Measurements from ENCODE around the gene PRKAG2. TPM values are rescaled to one million over a fixed set of nuclear protein-coding genes. Genes with fewer than 3 reads are reported as not detected.
A peak's percentile ranks its signal among the peaks of the same experiment; 100 is the strongest.

PRKAG2 gene
- total and polyA plus RNA-seq, 8 donors = 7.4 to 16.7 (median 9.2) TPM

GRCh38 chr7:151885202-151885580 lies 8.3 kb upstream of the PRKAG2 start:
- no peak overlapping the region for H3K4me3 ChIP-seq
- 91 to 93% methylated on average over 7 of the region's 7 CpGs for WGBS, 2 donors
- intact Hi-C loops (cut with DNase I) = no loop called here
- no peaks in the 10 kb centered on the region for H3K36me3 ChIP-seq
- DNase-seq = no peak
- H3K27ac ChIP-seq = no peak overlapping the region
- no peak for TF ChIP-seq CTCF (IDR thresholded peaks at IDR 0.05)
- H3K4me1 ChIP-seq = no peaks in the 10 kb centered on the region
- ATAC-seq = no peak
- no peaks in the 10 kb centered on the region for H3K9me3 ChIP-seq
- H3K27me3 ChIP-seq = no peaks in the 10 kb centered on the region
- no peak for FAIRE-seq

- no peaks in the 10 kb centered on the region for H3K27me3 ChIP-seq
- WGBS, 2 donors = 92 to 97% methylated on average over 15 of the region's 15 CpGs
- intact Hi-C loops (cut with DNase I) = no loop called here
- ATAC-seq (no peak), FAIRE-seq (no peak), DNase-seq (no peak)
- no peaks in the 10 kb centered on the region for H3K9me3 ChIP-seq
- no peaks in the 10 kb centered on the region for H3K36me3 ChIP-seq
- TF ChIP-seq CTCF (IDR thresholded peaks at IDR 0.05) = no peak
- H3K27ac ChIP-seq = no peak overlapping the region
- no peaks in the 10 kb centered on the region for H3K4me1 ChIP-seq
- no peak overlapping the region for H3K4me3 ChIP-seq
These were observed 7.6 kb upstream of the PRKAG2 start for GRCh38 chr7:151884312-151885201.

GRCh38 chr7:151883857-151884256 lies 6.9 kb upstream of the PRKAG2 start:
- peak in 1 of 4 donors; percentile 43 for ATAC-seq
- 57 to 64% methylated on average over 3 of the region's 3 CpGs for WGBS, 2 donors
- Histone ChIP-seq H3K9me3 (no peaks in the 10 kb centered on the region), H3K4me3 (no peak overlapping the region), H3K27me3 (no peaks in the 10 kb centered on the region), H3K4me1 (no peaks in the 10 kb centered on the region), H3K36me3 (no peaks in the 10 kb centered on the region), H3K27ac (no peak overlapping the region)
- intact Hi-C loops (cut with DNase I) = no loop called here
- TF ChIP-seq CTCF (IDR thresholded peaks at IDR 0.05) = no peak
- no peak for FAIRE-seq
- DNase-seq = no peak

- ATAC-seq = no peak
- no peaks in the 10 kb centered on the region for H3K36me3 ChIP-seq
- H3K4me1 ChIP-seq = no peaks in the 10 kb centered on the region
- intact Hi-C loops (cut with DNase I) = no loop called here
- no peak for FAIRE-seq
- no peaks in the 10 kb centered on the region for H3K27me3 ChIP-seq
- no peak overlapping the region for H3K27ac ChIP-seq
- peak in 1 of 6 donors; percentile 19 for DNase-seq
- no peak for TF ChIP-seq CTCF (IDR thresholded peaks at IDR 0.05)
- no peaks in the 10 kb centered on the region for H3K9me3 ChIP-seq
- H3K4me3 ChIP-seq = no peak overlapping the region
- WGBS, 2 donors = 91 to 93% methylated on average over 2 of the region's 2 CpGs
These were observed 5.8 kb upstream of the PRKAG2 start for GRCh38 chr7:151882734-151883133.

- Histone ChIP-seq H3K36me3 (no peaks in the 10 kb centered on the region), H3K27me3 (no peaks in the 10 kb centered on the region), H3K9me3 (no peaks in the 10 kb centered on the region), H3K4me3 (no peak overlapping the region), H3K4me1 (no peaks in the 10 kb centered on the region), H3K27ac (no peak overlapping the region)
- DNase-seq (no peak), ATAC-seq (no peak), FAIRE-seq (no peak)
- intact Hi-C loops (cut with DNase I) = no loop called here
- 81 to 84% methylated on average over 3 of the region's 3 CpGs for WGBS, 2 donors
- no peak for TF ChIP-seq CTCF (IDR thresholded peaks at IDR 0.05)
These were observed 3.8 kb upstream of the PRKAG2 start for GRCh38 chr7:151880688-151881087.
